ENCODE measurements around the gene MRTFB.

MRTFB gene

GRCh38 chr16:14125708-14126107, 54.6 kb downstream of the MRTFB start:
- H3K9me3 ChIP-seq (ENCODE audit: control insufficient read depth in 5 of 5, low read length in 5 of 5) = no peaks in the 10 kb centered on the region
- H3K9ac ChIP-seq (ENCODE audit: low read length in 5 of 5) = peak overlapping the region in 1 of 5 donors; percentile 32
- H3K27ac ChIP-seq (ENCODE audit: low read depth, low read length) = no peak overlapping the region
- H3K36me3 ChIP-seq (ENCODE audit: control insufficient read depth in 5 of 5, insufficient read depth in 5 of 5, low read length in 5 of 5) = no peaks in the 10 kb centered on the region
- peaks cover 0 to 5% (median 0%) of the 10 kb centered on the region in 5 donors for H3K4me1 ChIP-seq (ENCODE audit: control insufficient read depth in 5 of 5, insufficient read depth in 5 of 5, low read length in 5 of 5)
- no peaks in the 10 kb centered on the region for H3K27me3 ChIP-seq (ENCODE audit: control insufficient read depth in 5 of 5, insufficient read depth in 4 of 5, low read length in 5 of 5)
- no peak overlapping the region for H3K4me3 ChIP-seq (ENCODE audit: low read depth in 1 of 5, low read length in 5 of 5)

DNA sequence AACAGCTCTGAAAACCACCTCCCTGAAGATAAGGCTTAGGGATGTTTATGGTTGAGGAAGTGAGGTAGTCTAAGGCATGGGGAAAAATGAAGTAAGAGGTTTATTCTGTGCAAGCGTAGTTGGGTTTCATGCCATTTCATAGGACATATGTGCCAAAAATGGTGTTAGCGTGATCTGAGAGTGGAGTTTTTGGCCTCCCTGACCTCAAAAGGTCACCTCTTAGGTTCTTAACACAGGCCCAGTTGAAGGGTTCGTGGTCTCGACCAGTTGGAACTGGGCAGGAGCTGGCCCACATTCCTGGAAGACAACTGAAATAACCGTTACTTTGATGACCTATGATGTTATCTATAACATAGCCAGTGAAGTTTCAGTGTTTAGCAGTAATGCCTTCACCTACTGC, 57.0 kb downstream of the MRTFB start:
- H3K27ac ChIP-seq (ENCODE audit: low read depth, low read length) = no peak overlapping the region
- H3K27me3 ChIP-seq (ENCODE audit: control insufficient read depth in 5 of 5, insufficient read depth in 4 of 5, low read length in 5 of 5) = no peaks in the 10 kb centered on the region

DNA sequence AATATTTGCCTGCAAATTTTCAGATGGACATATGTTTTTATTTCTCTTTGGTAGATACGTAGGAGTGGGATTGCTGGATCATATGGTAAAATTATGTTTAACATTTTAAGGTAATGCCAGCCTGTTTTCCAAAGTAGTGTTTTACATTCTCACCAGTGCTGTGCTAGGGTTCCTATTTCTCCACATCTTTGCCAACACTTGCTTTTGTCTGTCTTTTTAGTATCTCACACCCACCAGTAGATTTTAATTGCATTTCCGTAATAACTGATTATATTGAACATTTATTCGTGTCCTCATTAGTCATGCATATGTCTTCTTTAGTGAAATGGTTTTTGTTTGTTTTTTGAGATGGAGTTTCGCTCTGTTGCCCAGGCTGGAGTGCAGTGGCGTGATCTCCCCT, 58.4 kb downstream of the MRTFB start:
- Histone ChIP-seq H3K4me1 (ENCODE audit: control insufficient read depth in 5 of 5, insufficient read depth in 5 of 5, low read length in 5 of 5) (peaks cover 0 to 5% (median 4%) of the 10 kb centered on the region in 5 donors), H3K27ac (ENCODE audit: low read depth, low read length) (no peak overlapping the region), H3K9ac (ENCODE audit: low read length in 5 of 5) (no peak overlapping the region), H3K36me3 (ENCODE audit: control insufficient read depth in 5 of 5, insufficient read depth in 5 of 5, low read length in 5 of 5) (no peaks in the 10 kb centered on the region), H3K27me3 (ENCODE audit: control insufficient read depth in 5 of 5, insufficient read depth in 4 of 5, low read length in 5 of 5) (no peaks in the 10 kb centered on the region), H3K4me3 (ENCODE audit: low read depth in 1 of 5, low read length in 5 of 5) (no peak overlapping the region), H3K9me3 (ENCODE audit: control insufficient read depth in 5 of 5, low read length in 5 of 5) (no peaks in the 10 kb centered on the region)

More for the DNA sequence above, 57.0 kb downstream of the MRTFB start:
- Histone ChIP-seq H3K9me3 (ENCODE audit: control insufficient read depth in 5 of 5, low read length in 5 of 5) (no peaks in the 10 kb centered on the region), H3K4me1 (ENCODE audit: control insufficient read depth in 5 of 5, insufficient read depth in 5 of 5, low read length in 5 of 5) (peaks cover 0 to 5% (median 4%) of the 10 kb centered on the region in 5 donors), H3K4me3 (ENCODE audit: low read depth in 1 of 5, low read length in 5 of 5) (no peak overlapping the region), H3K9ac (ENCODE audit: low read length in 5 of 5) (no peak overlapping the region), H3K36me3 (ENCODE audit: control insufficient read depth in 5 of 5, insufficient read depth in 5 of 5, low read length in 5 of 5) (no peaks in the 10 kb centered on the region)

- Histone ChIP-seq H3K36me3 (ENCODE audit: control insufficient read depth in 5 of 5, insufficient read depth in 5 of 5, low read length in 5 of 5) (peaks cover 0 to 7% (median 0%) of the 10 kb centered on the region in 5 donors), H3K4me1 (ENCODE audit: control insufficient read depth in 5 of 5, insufficient read depth in 5 of 5, low read length in 5 of 5) (peaks cover 0 to 4% (median 0%) of the 10 kb centered on the region in 5 donors), H3K27me3 (ENCODE audit: control insufficient read depth in 5 of 5, insufficient read depth in 4 of 5, low read length in 5 of 5) (no peaks in the 10 kb centered on the region), H3K9me3 (ENCODE audit: control insufficient read depth in 5 of 5, low read length in 5 of 5) (no peaks in the 10 kb centered on the region), H3K4me3 (ENCODE audit: low read depth in 1 of 5, low read length in 5 of 5) (no peak overlapping the region), H3K9ac (ENCODE audit: low read length in 5 of 5) (no peak overlapping the region), H3K27ac (ENCODE audit: low read depth, low read length) (no peak overlapping the region)
These were observed 60.9 kb downstream of the MRTFB start for GRCh38 chr16:14131774-14132695.

DNA sequence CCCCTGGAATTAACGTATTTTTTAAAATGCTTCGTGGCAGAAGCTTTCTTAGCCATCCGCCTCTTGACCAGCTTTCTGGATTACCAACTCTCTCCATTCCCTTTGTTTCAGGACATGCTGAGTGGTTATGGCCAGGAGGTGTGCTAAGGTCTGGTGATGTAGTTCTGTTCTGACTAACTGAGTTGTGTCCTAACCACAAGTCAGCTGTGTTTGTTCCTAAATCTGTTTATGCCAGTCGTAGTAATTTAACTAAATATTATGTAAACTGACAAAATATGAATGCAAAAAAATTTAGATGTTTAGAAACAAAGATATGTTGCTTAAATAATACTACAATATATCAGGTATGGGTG, 61.6 kb downstream of the MRTFB start:
- Histone ChIP-seq H3K36me3 (ENCODE audit: control insufficient read depth in 5 of 5, insufficient read depth in 5 of 5, low read length in 5 of 5) (peaks cover 0 to 7% (median 0%) of the 10 kb centered on the region in 5 donors), H3K4me1 (ENCODE audit: control insufficient read depth in 5 of 5, insufficient read depth in 5 of 5, low read length in 5 of 5) (peaks cover 0 to 4% (median 0%) of the 10 kb centered on the region in 5 donors), H3K27ac (ENCODE audit: low read depth, low read length) (no peak overlapping the region), H3K4me3 (ENCODE audit: low read depth in 1 of 5, low read length in 5 of 5) (no peak overlapping the region), H3K27me3 (ENCODE audit: control insufficient read depth in 5 of 5, insufficient read depth in 4 of 5, low read length in 5 of 5) (no peaks in the 10 kb centered on the region), H3K9me3 (ENCODE audit: control insufficient read depth in 5 of 5, low read length in 5 of 5) (no peaks in the 10 kb centered on the region), H3K9ac (ENCODE audit: low read length in 5 of 5) (no peak overlapping the region)

GRCh38 chr16:14133907-14134306, 62.8 kb downstream of the MRTFB start:
- Histone ChIP-seq H3K4me1 (ENCODE audit: control insufficient read depth in 5 of 5, insufficient read depth in 5 of 5, low read length in 5 of 5) (peaks cover 0 to 4% (median 0%) of the 10 kb centered on the region in 5 donors), H3K36me3 (ENCODE audit: control insufficient read depth in 5 of 5, insufficient read depth in 5 of 5, low read length in 5 of 5) (peaks cover 0 to 7% (median 0%) of the 10 kb centered on the region in 5 donors), H3K27ac (ENCODE audit: low read depth, low read length) (no peak overlapping the region), H3K9ac (ENCODE audit: low read length in 5 of 5) (no peak overlapping the region), H3K4me3 (ENCODE audit: low read depth in 1 of 5, low read length in 5 of 5) (no peak overlapping the region), H3K9me3 (ENCODE audit: control insufficient read depth in 5 of 5, low read length in 5 of 5) (no peaks in the 10 kb centered on the region), H3K27me3 (ENCODE audit: control insufficient read depth in 5 of 5, insufficient read depth in 4 of 5, low read length in 5 of 5) (no peaks in the 10 kb centered on the region)

GRCh38 chr16:14135704-14136103, 64.6 kb downstream of the MRTFB start:
- no peaks in the 10 kb centered on the region for H3K27me3 ChIP-seq (ENCODE audit: control insufficient read depth in 5 of 5, insufficient read depth in 4 of 5, low read length in 5 of 5)

DNA sequence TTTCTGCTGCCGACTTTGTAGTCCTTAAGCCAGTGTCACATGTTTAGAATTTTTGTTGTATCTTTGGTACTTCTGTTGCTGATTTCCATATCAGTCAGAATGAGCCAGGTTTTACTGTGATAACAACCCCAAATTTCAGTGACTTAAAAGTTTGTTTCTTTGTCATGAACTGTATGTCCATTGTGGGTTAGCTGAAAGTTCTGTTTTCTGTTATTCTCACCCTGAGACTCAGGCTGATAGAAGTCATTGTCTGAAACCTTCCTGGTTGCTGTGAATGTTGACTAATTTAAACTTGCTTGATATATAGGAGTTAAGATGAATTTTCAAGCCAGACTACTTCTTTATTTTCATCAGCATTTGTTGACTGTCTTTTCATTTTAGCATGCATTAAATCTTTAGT, 68.8 kb downstream of the MRTFB start:
- no peaks in the 10 kb centered on the region for H3K4me1 ChIP-seq (ENCODE audit: control insufficient read depth in 5 of 5, insufficient read depth in 5 of 5, low read length in 5 of 5)
- H3K27ac ChIP-seq (ENCODE audit: low read depth, low read length) = no peak overlapping the region
- H3K9me3 ChIP-seq (ENCODE audit: control insufficient read depth in 5 of 5, low read length in 5 of 5) = no peaks in the 10 kb centered on the region
- no peak overlapping the region for H3K4me3 ChIP-seq (ENCODE audit: low read depth in 1 of 5, low read length in 5 of 5)
- no peak overlapping the region for H3K9ac ChIP-seq (ENCODE audit: low read length in 5 of 5)
- H3K36me3 ChIP-seq (ENCODE audit: control insufficient read depth in 5 of 5, insufficient read depth in 5 of 5, low read length in 5 of 5) = peaks cover 3 to 16% (median 7%) of the 10 kb centered on the region in 5 donors
- no peaks in the 10 kb centered on the region for H3K27me3 ChIP-seq (ENCODE audit: control insufficient read depth in 5 of 5, insufficient read depth in 4 of 5, low read length in 5 of 5)

More at GRCh38 chr16:14135704-14136103, 64.6 kb downstream of the MRTFB start:
- H3K4me3 ChIP-seq (ENCODE audit: low read depth in 1 of 5, low read length in 5 of 5) = no peak overlapping the region
- H3K27ac ChIP-seq (ENCODE audit: low read depth, low read length) = no peak overlapping the region
- no peak overlapping the region for H3K9ac ChIP-seq (ENCODE audit: low read length in 5 of 5)
- H3K9me3 ChIP-seq (ENCODE audit: control insufficient read depth in 5 of 5, low read length in 5 of 5) = no peaks in the 10 kb centered on the region
- peaks cover 0 to 14% (median 4%) of the 10 kb centered on the region in 5 donors for H3K36me3 ChIP-seq (ENCODE audit: control insufficient read depth in 5 of 5, insufficient read depth in 5 of 5, low read length in 5 of 5)
- peaks cover 0 to 4% (median 0%) of the 10 kb centered on the region in 5 donors for H3K4me1 ChIP-seq (ENCODE audit: control insufficient read depth in 5 of 5, insufficient read depth in 5 of 5, low read length in 5 of 5)

- Histone ChIP-seq H3K9me3 (ENCODE audit: control insufficient read depth in 5 of 5, low read length in 5 of 5) (no peaks in the 10 kb centered on the region), H3K9ac (ENCODE audit: low read length in 5 of 5) (no peak overlapping the region), H3K27me3 (ENCODE audit: control insufficient read depth in 5 of 5, insufficient read depth in 4 of 5, low read length in 5 of 5) (no peaks in the 10 kb centered on the region), H3K4me3 (ENCODE audit: low read depth in 1 of 5, low read length in 5 of 5) (no peak overlapping the region), H3K36me3 (ENCODE audit: control insufficient read depth in 5 of 5, insufficient read depth in 5 of 5, low read length in 5 of 5) (peaks cover 3 to 11% (median 7%) of the 10 kb centered on the region in 5 donors), H3K27ac (ENCODE audit: low read depth, low read length) (no peak overlapping the region), H3K4me1 (ENCODE audit: control insufficient read depth in 5 of 5, insufficient read depth in 5 of 5, low read length in 5 of 5) (peaks cover 0 to 2% (median 0%) of the 10 kb centered on the region in 5 donors)
These were observed 69.8 kb downstream of the MRTFB start for GRCh38 chr16:14140923-14141322.

- Histone ChIP-seq H3K9ac (ENCODE audit: low read length in 5 of 5) (no peak overlapping the region), H3K4me1 (ENCODE audit: control insufficient read depth in 5 of 5, insufficient read depth in 5 of 5, low read length in 5 of 5) (peaks cover 2 to 20% (median 17%) of the 10 kb centered on the region in 5 donors), H3K36me3 (ENCODE audit: control insufficient read depth in 5 of 5, insufficient read depth in 5 of 5, low read length in 5 of 5) (peaks cover 0 to 3% (median 0%) of the 10 kb centered on the region in 5 donors), H3K4me3 (ENCODE audit: low read depth in 1 of 5, low read length in 5 of 5) (peak overlapping the region in 1 of 5 donors; percentile 14), H3K27me3 (ENCODE audit: control insufficient read depth in 5 of 5, insufficient read depth in 4 of 5, low read length in 5 of 5) (peaks cover 0 to under 1% (median 0%) of the 10 kb centered on the region in 5 donors), H3K9me3 (ENCODE audit: control insufficient read depth in 5 of 5, low read length in 5 of 5) (no peaks in the 10 kb centered on the region), H3K27ac (ENCODE audit: low read depth, low read length) (no peak overlapping the region)
These were observed 75.3 kb downstream of the MRTFB start for GRCh38 chr16:14146445-14146844.
